Activated gamma-delta T cell treated with Interleukin-2 at 50 U/mL for 16 hours (primary cell): ENCODE measurements around the gene TOLLIP.
"Not testable (repeated sequence)": the region's sequence is repeated elsewhere in the genome, so short reads cannot be mapped to it uniquely, and the experiment has no call there.

Experiments
- DNase-seq: peaks from one replicate; pipeline ENCODE4 v3.0.0-alpha.2; 2020

TOLLIP gene

DNA sequence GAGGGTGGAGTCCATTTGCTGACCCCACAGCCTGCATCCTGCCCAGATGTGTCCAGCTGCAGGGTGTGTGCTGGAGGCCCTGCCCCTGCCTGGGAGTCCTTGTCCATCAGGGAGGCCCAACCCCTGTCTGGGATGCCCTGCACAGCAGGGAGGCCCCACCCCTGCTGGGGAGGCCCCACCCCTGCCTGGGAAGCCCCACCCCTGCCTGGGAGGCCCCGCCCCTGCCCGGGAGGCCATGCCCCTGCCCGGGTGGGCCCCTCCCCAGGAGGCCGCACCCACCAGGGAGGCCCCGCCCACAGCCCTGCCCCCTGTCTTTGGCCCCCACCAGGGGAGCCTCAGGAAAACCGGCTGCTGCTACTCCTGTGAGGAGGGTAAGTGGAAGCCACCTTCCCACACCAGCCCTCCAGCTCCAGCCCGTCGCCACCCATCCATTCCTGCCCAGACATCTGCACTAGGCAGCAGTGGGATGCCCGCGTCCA, 49.4 kb downstream of the TOLLIP start:
- no peak for DNase-seq

GRCh38 chr11:1259561-1259960, 49.9 kb downstream of the TOLLIP start:
- no peak for DNase-seq

- no peak for DNase-seq
Observed at GRCh38 chr11:1259076-1259461, 50.4 kb downstream of the TOLLIP start.

GRCh38 chr11:1258401-1259075, 50.9 kb downstream of the TOLLIP start:
- no peak for DNase-seq

- no peak for DNase-seq
Observed at GRCh38 chr11:1257916-1258315, 51.5 kb downstream of the TOLLIP start.

DNA sequence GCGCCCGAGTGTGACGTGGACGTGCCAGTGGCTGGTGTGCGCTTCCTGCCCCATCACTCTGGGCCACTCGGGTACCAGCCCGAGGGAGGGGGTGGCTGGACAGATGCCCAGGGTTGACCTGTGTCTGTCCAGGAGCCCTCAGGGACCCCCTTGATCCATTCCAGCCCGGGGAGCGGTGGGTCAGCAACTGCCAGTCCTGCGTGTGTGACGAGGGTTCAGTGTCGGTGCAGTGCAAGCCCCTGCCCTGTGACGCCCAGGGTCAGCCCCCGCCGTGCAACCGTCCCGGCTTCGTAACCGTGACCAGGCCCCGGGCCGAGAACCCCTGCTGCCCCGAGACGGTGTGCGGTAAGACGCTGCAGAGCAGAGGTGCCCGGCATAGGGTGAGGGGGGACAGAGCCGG, 52.1 kb downstream of the TOLLIP start:
- DNase-seq, result no peak

- DNase-seq, result no peak
Observed at GRCh38 chr11:1256257-1257045, 53.0 kb downstream of the TOLLIP start.

- DNase-seq, result no peak
Observed at GRCh38 chr11:1255151-1255550, 54.3 kb downstream of the TOLLIP start.

GRCh38 chr11:1254733-1255132, 54.7 kb downstream of the TOLLIP start:
- no peak for DNase-seq

DNA sequence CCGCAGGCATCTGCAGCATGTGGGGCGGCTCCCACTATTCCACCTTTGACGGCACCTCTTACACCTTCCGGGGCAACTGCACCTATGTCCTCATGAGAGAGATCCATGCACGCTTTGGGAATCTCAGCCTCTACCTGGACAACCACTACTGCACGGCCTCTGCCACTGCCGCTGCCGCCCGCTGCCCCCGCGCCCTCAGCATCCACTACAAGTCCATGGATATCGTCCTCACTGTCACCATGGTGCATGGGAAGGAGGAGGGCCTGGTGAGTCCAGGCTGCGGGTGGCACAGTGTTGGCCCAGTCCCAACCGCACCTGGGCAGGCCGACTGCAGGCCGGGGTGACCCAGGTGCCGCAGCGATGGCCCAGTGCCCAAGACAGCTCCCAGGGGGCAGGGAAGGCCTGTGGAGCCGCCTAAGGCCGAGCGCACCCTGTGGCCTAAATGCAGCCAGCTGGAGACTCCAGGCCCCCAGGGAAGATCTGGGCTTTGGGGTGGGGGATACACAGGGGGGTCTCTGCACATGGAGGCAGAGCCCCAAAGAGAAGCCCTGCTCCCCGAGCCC, 55.3 kb downstream of the TOLLIP start:
- DNase-seq, result no peak

DNA sequence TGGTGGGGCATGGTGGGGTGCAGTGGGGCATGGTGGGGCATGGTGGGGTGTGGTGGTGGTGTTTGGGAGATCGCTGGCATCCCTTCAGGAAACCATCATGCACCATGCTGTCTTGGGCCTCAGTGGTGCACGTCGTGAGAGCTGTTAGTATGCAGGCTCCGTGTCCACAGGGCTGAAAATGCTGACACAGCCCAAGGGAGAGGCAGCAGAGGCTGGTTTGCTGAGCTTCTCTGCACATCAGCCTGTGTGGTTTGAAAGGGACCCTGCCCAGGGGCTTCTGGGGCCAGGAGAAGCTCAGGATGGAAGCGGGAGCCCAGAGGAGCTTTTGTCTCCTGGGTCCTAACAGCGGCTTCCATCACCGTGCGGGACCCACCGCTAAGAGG, 56.3 kb downstream of the TOLLIP start:
- DNase-seq, result no peak

- no peak for DNase-seq
Observed at GRCh38 chr11:1252371-1253102, 56.9 kb downstream of the TOLLIP start.

GRCh38 chr11:1251236-1251770, 58.1 kb downstream of the TOLLIP start:
- DNase-seq, result no peak

DNA sequence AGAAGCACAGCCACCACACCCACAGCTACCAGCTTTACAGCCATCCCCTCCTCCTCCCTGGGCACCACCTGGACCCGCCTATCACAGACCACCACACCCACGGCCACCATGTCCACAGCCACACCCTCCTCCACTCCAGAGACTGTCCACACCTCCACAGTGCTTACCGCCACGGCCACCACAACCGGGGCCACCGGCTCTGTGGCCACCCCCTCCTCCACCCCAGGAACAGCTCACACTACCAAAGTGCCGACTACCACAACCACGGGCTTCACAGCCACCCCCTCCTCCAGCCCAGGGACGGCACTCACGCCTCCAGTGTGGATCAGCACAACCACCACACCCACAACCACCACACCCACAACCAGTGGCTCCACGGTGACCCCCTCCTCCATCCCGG, 59.0 kb downstream of the TOLLIP start:
- DNase-seq, result not testable (repeated sequence)

- not testable (repeated sequence) for DNase-seq
Observed at GRCh38 chr11:1248951-1249350, 60.5 kb downstream of the TOLLIP start.

- not testable (repeated sequence) for DNase-seq
Observed at GRCh38 chr11:1247026-1247425, 62.4 kb downstream of the TOLLIP start.

DNA sequence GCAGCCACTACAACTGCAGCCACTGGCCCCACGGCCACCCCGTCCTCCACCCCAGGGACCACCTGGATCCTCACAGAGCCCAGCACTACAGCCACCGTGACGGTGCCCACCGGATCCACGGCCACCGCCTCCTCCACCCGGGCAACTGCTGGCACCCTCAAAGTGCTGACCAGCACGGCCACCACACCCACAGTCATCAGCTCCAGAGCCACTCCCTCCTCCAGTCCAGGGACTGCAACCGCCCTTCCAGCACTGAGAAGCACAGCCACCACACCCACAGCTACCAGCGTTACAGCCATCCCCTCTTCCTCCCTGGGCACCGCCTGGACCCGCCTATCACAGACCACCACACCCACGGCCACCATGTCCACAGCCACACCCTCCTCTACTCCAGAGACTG, 63.1 kb downstream of the TOLLIP start:
- not testable (repeated sequence) for DNase-seq

DNA sequence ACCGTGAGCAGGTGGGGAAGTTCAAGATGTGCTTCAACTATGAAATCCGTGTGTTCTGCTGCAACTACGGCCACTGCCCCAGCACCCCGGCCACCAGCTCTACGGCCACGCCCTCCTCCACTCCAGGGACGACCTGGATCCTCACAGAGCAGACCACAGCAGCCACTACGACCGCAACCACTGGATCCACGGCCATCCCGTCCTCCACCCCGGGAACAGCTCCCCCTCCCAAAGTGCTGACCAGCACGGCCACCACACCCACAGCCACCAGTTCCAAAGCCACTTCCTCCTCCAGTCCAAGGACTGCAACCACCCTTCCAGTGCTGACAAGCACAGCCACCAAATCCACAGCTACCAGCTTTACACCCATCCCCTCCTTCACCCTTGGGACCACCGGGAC, 63.7 kb downstream of the TOLLIP start:
- not testable (repeated sequence) for DNase-seq

DNA sequence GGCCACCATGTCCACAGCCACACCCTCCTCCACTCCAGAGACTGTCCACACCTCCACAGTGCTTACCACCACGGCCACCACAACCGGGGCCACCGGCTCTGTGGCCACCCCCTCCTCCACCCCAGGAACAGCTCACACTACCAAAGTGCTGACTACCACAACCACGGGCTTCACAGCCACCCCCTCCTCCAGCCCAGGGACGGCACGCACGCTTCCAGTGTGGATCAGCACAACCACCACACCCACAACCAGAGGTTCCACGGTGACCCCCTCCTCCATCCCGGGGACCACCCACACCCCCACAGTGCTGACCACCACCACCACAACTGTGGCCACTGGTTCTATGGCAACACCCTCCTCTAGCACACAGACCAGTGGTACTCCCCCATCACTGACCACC, 64.9 kb downstream of the TOLLIP start:
- not testable (repeated sequence) for DNase-seq

DNA sequence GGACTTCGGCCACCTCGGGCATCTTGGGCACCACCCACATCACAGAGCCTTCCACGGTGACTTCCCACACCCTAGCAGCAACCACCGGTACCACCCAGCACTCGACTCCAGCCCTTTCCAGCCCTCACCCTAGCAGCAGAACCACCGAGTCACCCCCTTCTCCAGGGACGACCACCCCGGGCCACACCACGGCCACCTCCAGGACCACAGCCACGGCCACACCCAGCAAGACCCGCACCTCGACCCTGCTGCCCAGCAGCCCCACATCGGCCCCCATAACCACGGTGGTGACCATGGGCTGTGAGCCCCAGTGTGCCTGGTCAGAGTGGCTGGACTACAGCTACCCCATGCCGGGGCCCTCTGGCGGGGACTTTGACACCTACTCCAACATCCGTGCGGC, 65.9 kb downstream of the TOLLIP start:
- DNase-seq, result not testable (repeated sequence)

GRCh38 chr11:1242751-1243150, 66.7 kb downstream of the TOLLIP start:
- not testable (repeated sequence) for DNase-seq

GRCh38 chr11:1242289-1242688, 67.1 kb downstream of the TOLLIP start:
- no peak for DNase-seq

DNA sequence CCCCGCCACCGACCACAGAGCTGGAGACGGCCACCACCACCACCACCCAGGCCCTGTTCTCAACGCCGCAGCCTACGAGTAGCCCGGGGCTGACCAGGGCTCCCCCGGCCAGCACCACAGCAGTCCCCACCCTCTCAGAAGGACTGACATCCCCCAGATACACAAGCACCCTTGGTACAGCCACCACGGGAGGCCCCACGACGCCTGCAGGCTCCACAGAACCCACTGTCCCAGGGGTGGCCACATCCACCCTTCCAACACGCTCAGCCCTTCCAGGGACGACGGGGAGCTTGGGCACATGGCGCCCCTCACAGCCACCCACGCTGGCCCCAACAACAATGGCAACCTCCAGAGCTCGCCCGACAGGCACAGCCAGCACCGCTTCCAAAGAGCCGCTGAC, 67.7 kb downstream of the TOLLIP start:
- no peak for DNase-seq
